Measurements from ENCODE around the gene MSH5.
"Not testable (repeated sequence)": the region's sequence is repeated elsewhere in the genome, so short reads cannot be mapped to it uniquely, and the experiment has no call there.

Gene MSH5

GRCh38 chr6:31801031-31801927 lies 61.5 kb downstream of the MSH5 start:
- DNase-seq (ENCODE audit: low read depth in 2 of 2): not testable (repeated sequence)

GRCh38 chr6:31805939-31806469 lies 66.2 kb downstream of the MSH5 start:
- DNase-seq (ENCODE audit: low read depth in 2 of 2): no peak

- DNase-seq (ENCODE audit: low read depth in 2 of 2): peak; percentile 91 to 95
Observed at GRCh38 chr6:31806470-31807272, 66.9 kb downstream of the MSH5 start, which contains the start of gene LSM2. Gene LSM2, minus strand, starts transcription at chr6:31806966. Its CDS starts 209 bp downstream, at chr6:31806757.

GRCh38 chr6:31808599-31808998 lies 68.8 kb downstream of the MSH5 start:
- DNase-seq (ENCODE audit: low read depth in 2 of 2): not testable (repeated sequence)

- DNase-seq (ENCODE audit: low read depth in 2 of 2): no peak
Observed at GRCh38 chr6:31811645-31812044, 71.8 kb downstream of the MSH5 start.
